WTC11 (cell line): Measurements from ENCODE around the gene RBP3. TPM values are rescaled to one million over a fixed set of nuclear protein-coding genes. Genes with fewer than 3 reads are reported as not detected.

Experiments
- ATAC-seq: fragments of 200-7000 bp; cut with Tn5 transposase; 2 replicates; pipeline ENCODE4 v1.10.0; 2021; ENCODE audit warnings: mild to moderate bottlenecking, moderate library complexity
- CTCF ChIA-PET: fragments of 300-600 bp; sonication (Branson Sonifier 250); formaldehyde crosslinking; loops from one replicate; lab custom pipeline; 2021; ENCODE audit warnings: antibody characterized with exemption; lab: Charles Lee
- POLR2A ChIA-PET: fragments of 350-600 bp; sonication (Branson Sonifier 250); formaldehyde crosslinking; loops from one replicate; lab custom pipeline; 2021; ENCODE audit warnings: antibody characterized with exemption; lab: Charles Lee
- DNase-seq: peaks from one replicate; pipeline ENCODE4 v3.0.0; 2021; ENCODE audit warnings: low spot score
- H3K27ac Mint-ChIP-seq: 2 replicates; pipeline ENCODE4 v1.8.0; 2021; ENCODE audit warnings: mixed read lengths
- H3K27me3 Mint-ChIP-seq: 2 replicates; pipeline ENCODE4 v1.8.0; 2021; ENCODE audit warnings: low read depth, mild to moderate bottlenecking, moderate library complexity, mixed read lengths
- H3K36me3 Mint-ChIP-seq: 2 replicates; pipeline ENCODE4 v1.8.0; 2021; ENCODE audit warnings: mixed read lengths
- H3K4me1 Mint-ChIP-seq: 2 replicates; pipeline ENCODE4 v1.8.0; 2022; ENCODE audit warnings: mixed read lengths
- H3K4me3 Mint-ChIP-seq: 2 replicates; pipeline ENCODE4 v1.8.0; 2021; ENCODE audit warnings: mild to moderate bottlenecking, moderate library complexity, mixed read lengths
- H3K9me3 Mint-ChIP-seq: 2 replicates; pipeline ENCODE4 v1.8.0; 2021; ENCODE audit warnings: mixed read lengths
- AFF4 ChIP-seq: sonication (generic); formaldehyde crosslinking; IDR thresholded peaks from 2 replicates; pipeline ENCODE4 v1.8.1; 2023; ENCODE audit warnings: mild to moderate bottlenecking, missing genetic modification reagents, borderline replicate concordance
- ATF1 ChIP-seq: sonication (generic); formaldehyde crosslinking; IDR thresholded peaks from 2 replicates; pipeline ENCODE4 v1.8.1; 2023; ENCODE audit warnings: mild to moderate bottlenecking, moderate library complexity, missing genetic modification reagents
- ATF6 ChIP-seq: sonication (generic); formaldehyde crosslinking; IDR thresholded peaks from 2 replicates; pipeline ENCODE4 v1.8.1; 2023; ENCODE audit warnings: mild to moderate bottlenecking, missing genetic modification reagents
- EMX1 ChIP-seq: fragments of 250-450 bp; sonication (Bioruptor Pico); IDR thresholded peaks from 2 replicates; pipeline ENCODE4 v1.8.0; 2021; ENCODE audit warnings: mild to moderate bottlenecking
- FOXP1 ChIP-seq: sonication (generic); formaldehyde crosslinking; IDR thresholded peaks from 2 replicates; pipeline ENCODE4 v1.8.0; 2022; ENCODE audit warnings: missing genetic modification reagents, mild to moderate bottlenecking, moderate library complexity, borderline replicate concordance
- IRF2 ChIP-seq: sonication (generic); formaldehyde crosslinking; IDR thresholded peaks from 2 replicates; pipeline ENCODE4 v1.8.0; 2022; ENCODE audit warnings: low read depth, missing genetic modification reagents, borderline replicate concordance
- KAT7 ChIP-seq: sonication (generic); formaldehyde crosslinking; IDR thresholded peaks from 2 replicates; pipeline ENCODE4 v1.8.1; 2023; ENCODE audit warnings: missing genetic modification reagents, mild to moderate bottlenecking, borderline replicate concordance
- MLX ChIP-seq: sonication (generic); formaldehyde crosslinking; IDR thresholded peaks from 2 replicates; pipeline ENCODE4 v1.8.1; 2023; ENCODE audit warnings: mild to moderate bottlenecking, missing genetic modification reagents, moderate library complexity
- MYBL2 ChIP-seq: sonication (generic); formaldehyde crosslinking; IDR thresholded peaks from 2 replicates; pipeline ENCODE4 v1.8.1; 2023; ENCODE audit warnings: mild to moderate bottlenecking, moderate library complexity, missing genetic modification reagents
- OVOL2 ChIP-seq: fragments of 250-450 bp; sonication (Bioruptor Pico); IDR thresholded peaks from 2 replicates; pipeline ENCODE4 v1.9.0; 2021; ENCODE audit warnings: mild to moderate bottlenecking, borderline replicate concordance
- SP1 ChIP-seq: sonication (generic); formaldehyde crosslinking; conservative IDR thresholded peaks from 2 replicates; pipeline ENCODE4 v1.8.1; 2022; ENCODE audit warnings: missing genetic modification reagents
- TEAD1 ChIP-seq: sonication (generic); formaldehyde crosslinking; IDR thresholded peaks from 2 replicates; pipeline ENCODE4 v1.8.0; 2022; ENCODE audit warnings: mild to moderate bottlenecking, missing genetic modification reagents
- ZNF121 ChIP-seq: sonication (generic); formaldehyde crosslinking; IDR thresholded peaks from 2 replicates; pipeline ENCODE4 v1.8.0; 2023; ENCODE audit warnings: missing genetic modification reagents
- ZNF263 ChIP-seq: sonication (generic); formaldehyde crosslinking; IDR thresholded peaks from 2 replicates; pipeline ENCODE4 v1.8.1; 2022; ENCODE audit warnings: low read depth, mild to moderate bottlenecking, moderate library complexity, missing genetic modification reagents
- total RNA-seq: library from RNA; stranded (reverse); gene quantifications from 3 replicates; pipeline ENCODE4 v1.2.3, GENCODE V29; 2021
- TF ChIP-seq, protein P1 (sequence below): sonication (generic); formaldehyde crosslinking; IDR thresholded peaks from 2 replicates; pipeline ENCODE4 v1.8.0; 2022; ENCODE audit warnings: mild to moderate bottlenecking, missing genetic modification reagents
- TF ChIP-seq, protein P2 (sequence below): sonication (generic); formaldehyde crosslinking; IDR thresholded peaks from 2 replicates; pipeline ENCODE4 v1.8.0; 2022; ENCODE audit warnings: mild to moderate bottlenecking, missing genetic modification reagents
- TF ChIP-seq, protein P3 (sequence below): fragments of 250-450 bp; sonication (Bioruptor Pico); IDR thresholded peaks from 2 replicates; pipeline ENCODE4 v1.8.0; 2021; ENCODE audit warnings: mild to moderate bottlenecking
- TF ChIP-seq, protein P4 (sequence below): sonication (generic); formaldehyde crosslinking; IDR thresholded peaks from 2 replicates; pipeline ENCODE4 v1.8.1; 2022; ENCODE audit warnings: low read depth, missing genetic modification reagents, borderline replicate concordance

RBP3 gene
- total RNA-seq, 1 experiment from 2014 or later: not detected

- TF ChIP-seq AFF4 (CRISPR knock-in tag) (no peak), SP1 (CRISPR knock-in tag) (no peak)
- TF ChIP-seq, protein P1, sequence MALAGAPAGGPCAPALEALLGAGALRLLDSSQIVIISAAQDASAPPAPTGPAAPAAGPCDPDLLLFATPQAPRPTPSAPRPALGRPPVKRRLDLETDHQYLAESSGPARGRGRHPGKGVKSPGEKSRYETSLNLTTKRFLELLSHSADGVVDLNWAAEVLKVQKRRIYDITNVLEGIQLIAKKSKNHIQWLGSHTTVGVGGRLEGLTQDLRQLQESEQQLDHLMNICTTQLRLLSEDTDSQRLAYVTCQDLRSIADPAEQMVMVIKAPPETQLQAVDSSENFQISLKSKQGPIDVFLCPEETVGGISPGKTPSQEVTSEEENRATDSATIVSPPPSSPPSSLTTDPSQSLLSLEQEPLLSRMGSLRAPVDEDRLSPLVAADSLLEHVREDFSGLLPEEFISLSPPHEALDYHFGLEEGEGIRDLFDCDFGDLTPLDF (CRISPR knock-in tag): no peak
- TF ChIP-seq, protein P2, sequence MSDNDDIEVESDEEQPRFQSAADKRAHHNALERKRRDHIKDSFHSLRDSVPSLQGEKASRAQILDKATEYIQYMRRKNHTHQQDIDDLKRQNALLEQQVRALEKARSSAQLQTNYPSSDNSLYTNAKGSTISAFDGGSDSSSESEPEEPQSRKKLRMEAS: no peak
Measured at GRCh38 chr10:47359626-47360418, 11.7 kb downstream of the RBP3 start (continued).

DNA sequence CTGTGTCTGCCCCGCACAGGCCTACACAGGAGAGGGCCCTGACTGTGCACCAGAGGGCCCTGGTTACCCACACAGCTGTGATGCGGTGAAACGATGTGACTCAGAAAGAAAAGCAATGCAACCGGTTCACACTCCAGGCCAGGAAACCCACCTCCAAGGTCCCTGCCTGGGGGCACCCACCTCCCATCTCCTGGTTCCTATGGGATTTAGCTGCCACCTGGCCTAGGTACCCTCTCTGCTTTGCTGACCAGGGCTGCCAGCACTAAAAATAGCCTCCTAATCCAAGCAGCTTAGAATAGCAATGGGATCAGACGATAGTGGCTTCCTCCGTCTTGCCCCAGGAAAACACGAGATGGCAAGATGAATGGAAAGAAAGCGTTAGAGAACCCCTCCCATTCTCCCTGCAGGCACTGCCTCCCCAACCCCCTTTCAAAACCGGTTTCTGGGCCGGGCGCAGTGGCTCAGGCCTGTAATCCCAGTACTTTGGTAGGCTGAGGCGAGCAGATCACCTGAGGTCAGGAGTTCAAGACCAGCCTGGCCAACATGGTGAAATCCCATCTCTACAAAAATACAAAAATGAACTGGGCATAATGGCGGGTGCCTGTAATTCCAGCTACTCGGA is 12.4 kb downstream of the RBP3 start:
- DNase-seq: no peak
- no peaks in the 10 kb centered on the region for H3K36me3 Mint-ChIP-seq
- H3K9me3 Mint-ChIP-seq: no peaks in the 10 kb centered on the region
- no peak for ATAC-seq
- no peaks in the 10 kb centered on the region for H3K27me3 Mint-ChIP-seq
- POLR2A ChIA-PET: no interaction called here
- TF ChIP-seq, protein P2: no peak
- no peak for TF ChIP-seq ZNF121 (CRISPR knock-in tag)
- no peak for TF ChIP-seq MYBL2 (CRISPR knock-in tag)
- no peak for TF ChIP-seq FOXP1 (CRISPR knock-in tag)
- TF ChIP-seq MLX (CRISPR knock-in tag): no peak
- TF ChIP-seq OVOL2 (CRISPR knock-in tag): no peak
- no peak for TF ChIP-seq IRF2 (CRISPR knock-in tag)
- no peak for TF ChIP-seq TEAD1 (CRISPR knock-in tag)
- TF ChIP-seq KAT7 (CRISPR knock-in tag): no peak
- TF ChIP-seq, protein P3, sequence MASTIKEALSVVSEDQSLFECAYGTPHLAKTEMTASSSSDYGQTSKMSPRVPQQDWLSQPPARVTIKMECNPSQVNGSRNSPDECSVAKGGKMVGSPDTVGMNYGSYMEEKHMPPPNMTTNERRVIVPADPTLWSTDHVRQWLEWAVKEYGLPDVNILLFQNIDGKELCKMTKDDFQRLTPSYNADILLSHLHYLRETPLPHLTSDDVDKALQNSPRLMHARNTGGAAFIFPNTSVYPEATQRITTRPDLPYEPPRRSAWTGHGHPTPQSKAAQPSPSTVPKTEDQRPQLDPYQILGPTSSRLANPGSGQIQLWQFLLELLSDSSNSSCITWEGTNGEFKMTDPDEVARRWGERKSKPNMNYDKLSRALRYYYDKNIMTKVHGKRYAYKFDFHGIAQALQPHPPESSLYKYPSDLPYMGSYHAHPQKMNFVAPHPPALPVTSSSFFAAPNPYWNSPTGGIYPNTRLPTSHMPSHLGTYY: no peak
- TF ChIP-seq ATF1 (CRISPR knock-in tag): no peak
- TF ChIP-seq ATF6 (CRISPR knock-in tag): no peak
- TF ChIP-seq ZNF263: no peak
- TF ChIP-seq EMX1: no peak
- TF ChIP-seq, protein P4, sequence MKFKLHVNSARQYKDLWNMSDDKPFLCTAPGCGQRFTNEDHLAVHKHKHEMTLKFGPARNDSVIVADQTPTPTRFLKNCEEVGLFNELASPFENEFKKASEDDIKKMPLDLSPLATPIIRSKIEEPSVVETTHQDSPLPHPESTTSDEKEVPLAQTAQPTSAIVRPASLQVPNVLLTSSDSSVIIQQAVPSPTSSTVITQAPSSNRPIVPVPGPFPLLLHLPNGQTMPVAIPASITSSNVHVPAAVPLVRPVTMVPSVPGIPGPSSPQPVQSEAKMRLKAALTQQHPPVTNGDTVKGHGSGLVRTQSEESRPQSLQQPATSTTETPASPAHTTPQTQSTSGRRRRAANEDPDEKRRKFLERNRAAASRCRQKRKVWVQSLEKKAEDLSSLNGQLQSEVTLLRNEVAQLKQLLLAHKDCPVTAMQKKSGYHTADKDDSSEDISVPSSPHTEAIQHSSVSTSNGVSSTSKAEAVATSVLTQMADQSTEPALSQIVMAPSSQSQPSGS (CRISPR knock-in tag): no peak
- TF ChIP-seq, protein P1 (CRISPR knock-in tag): no peak
- no peak overlapping the region for H3K4me3 Mint-ChIP-seq
- H3K27ac Mint-ChIP-seq: no peak overlapping the region
- peaks cover 26% of the 10 kb centered on the region for H3K4me1 Mint-ChIP-seq
- CTCF ChIA-PET: interaction anchor here (1.8 to 2.7 kb wide), 2 partner anchors 17 to 20 kb away, joined by 9 to 17 read pairs; no protein-coding TSS in a partner anchor
